Retina (tissue), 1 donor: ENCODE data around the gene LRRN2.

ENCODE experiments used
- DNase-seq: peaks from one replicate; pipeline ENCODE4 v3.0.0-alpha.2; 2016

The LRRN2 gene

GRCh38 chr1:204688776-204689175 lies 3.2 kb upstream of the LRRN2 start:
- DNase-seq: no peak

GRCh38 chr1:204688007-204688406 lies 2.5 kb upstream of the LRRN2 start:
- DNase-seq: no peak

- DNase-seq: peak; percentile 75
Observed at GRCh38 chr1:204684571-204685235, 835 bp downstream of the LRRN2 start.

GRCh38 chr1:204684206-204684570 lies 1.4 kb downstream of the LRRN2 start:
- DNase-seq: peak; percentile 53

- DNase-seq: no peak
Observed at GRCh38 chr1:204683284-204684205, 2.0 kb downstream of the LRRN2 start.

GRCh38 chr1:204680461-204680860 lies 5.1 kb downstream of the LRRN2 start:
- DNase-seq: no peak

- DNase-seq: no peak
Observed at GRCh38 chr1:204680051-204680450, 5.5 kb downstream of the LRRN2 start.

GRCh38 chr1:204678721-204679475 lies 6.6 kb downstream of the LRRN2 start:
- DNase-seq: no peak

- no peak for DNase-seq
Observed at GRCh38 chr1:204677864-204678263, 7.7 kb downstream of the LRRN2 start.

GRCh38 chr1:204676043-204676442 lies 9.5 kb downstream of the LRRN2 start:
- DNase-seq: no peak

GRCh38 chr1:204673909-204674649 lies 11.5 kb downstream of the LRRN2 start:
- DNase-seq: no peak

- DNase-seq: no peak
Observed at GRCh38 chr1:204673209-204673608, 12.3 kb downstream of the LRRN2 start.

GRCh38 chr1:204672482-204673121 lies 12.9 kb downstream of the LRRN2 start:
- DNase-seq: no peak

- no peak for DNase-seq
Observed at GRCh38 chr1:204672069-204672468, 13.5 kb downstream of the LRRN2 start.

- no peak for DNase-seq
Observed at GRCh38 chr1:204670152-204670927, 15.2 kb downstream of the LRRN2 start.

- DNase-seq: no peak
Observed at GRCh38 chr1:204669579-204669978, 16.0 kb downstream of the LRRN2 start.

- no peak for DNase-seq
Observed at GRCh38 chr1:204664384-204664651, 21.2 kb downstream of the LRRN2 start.

GRCh38 chr1:204663644-204664383 lies 21.7 kb downstream of the LRRN2 start:
- DNase-seq: peak; percentile 43

GRCh38 chr1:204662530-204662929 lies 23.0 kb downstream of the LRRN2 start:
- no peak for DNase-seq

GRCh38 chr1:204660509-204660908 lies 25.0 kb downstream of the LRRN2 start:
- no peak for DNase-seq

- DNase-seq: no peak
Observed at GRCh38 chr1:204659056-204659455, 26.5 kb downstream of the LRRN2 start.
